Neural cell (in vitro differentiated cells): Measurements from ENCODE around the gene SCN8A. TPM values are rescaled to one million over a fixed set of nuclear protein-coding genes. Genes with fewer than 3 reads are reported as not detected.

Source experiments
- H2AFZ ChIP-seq: fragments of 200-600, 300-800 bp; sonication (generic), shearing (Covaris generic); 2 replicates; pipeline ENCODE4 v1.6.0; 2014; ENCODE audit warnings: low read depth, mild to moderate bottlenecking, antibody characterized with exemption, low read length, moderate library complexity
- H3F3A ChIP-seq: fragments of 200-600 bp; shearing (Covaris generic); 2 replicates; pipeline ENCODE4 v1.6.1; 2016; ENCODE audit warnings: mild to moderate bottlenecking, moderate library complexity, mixed read lengths, antibody characterized with exemption, low read length; ENCODE audit not compliant: insufficient read depth, poor library complexity, severe bottlenecking
- H3K27ac ChIP-seq: fragments of 200-600, 300-800 bp; sonication (generic), shearing (Covaris generic); 2 replicates; pipeline ENCODE4 v1.5.1; 2014; ENCODE audit warnings: mild to moderate bottlenecking, low read length, moderate library complexity
- H3K27me3 ChIP-seq: fragments of 300-800, 200-600 bp; sonication (generic), shearing (Covaris generic); 2 replicates; pipeline ENCODE4 v1.6.0; 2014; ENCODE audit warnings: mild to moderate bottlenecking, low read depth, low read length, moderate library complexity; ENCODE audit not compliant: insufficient read depth
- H3K36me3 ChIP-seq: fragments of 300-800, 200-600 bp; sonication (generic), shearing (Covaris generic); 2 replicates; pipeline ENCODE4 v1.5.1; 2014; ENCODE audit warnings: mild to moderate bottlenecking, antibody characterized with exemption, low read length, moderate library complexity; ENCODE audit not compliant: insufficient read depth
- H3K4me2 ChIP-seq: fragments of 300-800, 200-600 bp; sonication (generic), shearing (Covaris generic); 2 replicates; pipeline ENCODE4 v1.6.0; 2014; ENCODE audit warnings: mild to moderate bottlenecking, low read length
- H3K4me3 ChIP-seq: fragments of 300-800, 200-600 bp; sonication (generic), shearing (Covaris generic); 2 replicates; pipeline ENCODE4 v1.5.1; 2014; ENCODE audit warnings: mild to moderate bottlenecking, low read length, moderate library complexity
- H3K79me2 ChIP-seq: fragments of 200-600 bp; shearing (Covaris generic); replicated peaks from 2 replicates; pipeline ENCODE4 v1.6.0; 2014; ENCODE audit warnings: mild to moderate bottlenecking, low read length, moderate library complexity; ENCODE audit not compliant: insufficient read depth
- H3K9ac ChIP-seq: fragments of 300-800, 200-600 bp; sonication (generic), shearing (Covaris generic); 2 replicates; pipeline ENCODE4 v1.6.1; 2016; ENCODE audit warnings: mild to moderate bottlenecking, low read length, mixed read lengths
- H3K9me2 ChIP-seq: fragments of 200-600 bp; shearing (Covaris generic); 2 replicates; pipeline ENCODE4 v1.6.1; 2016; ENCODE audit warnings: mild to moderate bottlenecking, low read length, mixed read lengths; ENCODE audit not compliant: insufficient read depth
- H3K9me3 ChIP-seq: fragments of 200-600, 300-800 bp; sonication (generic), shearing (Covaris generic); 2 replicates; pipeline ENCODE4 v1.6.1; 2016; ENCODE audit warnings: mild to moderate bottlenecking, mixed run types, low read length, moderate library complexity, mixed read lengths
- H4K20me1 ChIP-seq: fragments of 200-600 bp; shearing (Covaris generic); 2 replicates; pipeline ENCODE4 v1.6.1; 2016; ENCODE audit warnings: mild to moderate bottlenecking, mixed run types; ENCODE audit not compliant: insufficient read depth
- CTCF ChIP-seq: fragments of 450-650 bp; IDR thresholded peaks from 2 replicates; pipeline ENCODE4 v1.5.1; 2014; ENCODE audit warnings: antibody characterized with exemption, mild to moderate bottlenecking, moderate library complexity; ENCODE audit not compliant: poor library complexity, severe bottlenecking
- EP300 ChIP-seq: fragments of 450-650 bp; conservative IDR thresholded peaks from 2 replicates; pipeline ENCODE4 v1.6.1; 2014; ENCODE audit warnings: antibody characterized with exemption, mild to moderate bottlenecking, moderate library complexity; ENCODE audit not compliant: poor library complexity, severe bottlenecking
- EZH2 ChIP-seq: fragments of 200-600, 300-800 bp; shearing (Covaris generic), sonication (generic); IDR thresholded peaks from 2 replicates; pipeline ENCODE4 v1.6.1; 2014; ENCODE audit warnings: antibody characterized with exemption, low read length, borderline replicate concordance, mild to moderate bottlenecking; ENCODE audit not compliant: insufficient read depth, poor library complexity, severe bottlenecking
- MXI1 ChIP-seq: fragments of 450-650 bp; conservative IDR thresholded peaks from 2 replicates; pipeline ENCODE4 v1.6.1; 2014; ENCODE audit warnings: antibody characterized with exemption, mild to moderate bottlenecking; ENCODE audit not compliant: poor library complexity, severe bottlenecking
- POLR2AphosphoS5 ChIP-seq: IDR thresholded peaks from 2 replicates; pipeline ENCODE4 v1.6.1; 2012
- RAD21 ChIP-seq: fragments of 450-650 bp; conservative IDR thresholded peaks from 2 replicates; pipeline ENCODE4 v1.6.1; 2014; ENCODE audit warnings: antibody characterized with exemption, mild to moderate bottlenecking, moderate library complexity
- REST ChIP-seq: IDR thresholded peaks from 2 replicates; pipeline ENCODE4 v1.6.1; 2012; ENCODE audit warnings: borderline replicate concordance
- SMC3 ChIP-seq: fragments of 450-650 bp; conservative IDR thresholded peaks from 2 replicates; pipeline ENCODE4 v1.6.1; 2014; ENCODE audit warnings: antibody characterized with exemption, mild to moderate bottlenecking, moderate library complexity; ENCODE audit not compliant: poor library complexity
- TAF1 ChIP-seq: IDR thresholded peaks from 2 replicates; pipeline ENCODE4 v1.6.1; 2012; ENCODE audit warnings: low read depth
- polyA plus RNA-seq: library from polyadenylated mRNA; depleted of rRNA; stranded (reverse); fragments of >200 nt; gene quantifications from 2 replicates; pipeline ENCODE4 v1.2.3, GENCODE V29; 2014

The SCN8A gene
- polyA plus RNA-seq, 1 donor from 2014 or later, result 14.2 TPM

- no peaks in the 10 kb centered on the region for H3K9me3 ChIP-seq
- no peak for TF ChIP-seq REST
- no peak for TF ChIP-seq CTCF
- no peak for TF ChIP-seq EP300
- TF ChIP-seq EZH2, result no peak
- no peak for TF ChIP-seq SMC3
- no peak for TF ChIP-seq POLR2AphosphoS5
- no peak for TF ChIP-seq TAF1
- TF ChIP-seq MXI1, result no peak
- TF ChIP-seq RAD21, result no peak
- no peak overlapping the region for H2AFZ ChIP-seq
- no peaks in the 10 kb centered on the region for H3K9me2 ChIP-seq
- H3K79me2 ChIP-seq, result no peaks in the 10 kb centered on the region
- H3F3A ChIP-seq, result no peaks in the 10 kb centered on the region
- no peak overlapping the region for H3K27ac ChIP-seq
- peaks cover 2% of the 10 kb centered on the region for H3K36me3 ChIP-seq
- H3K9ac ChIP-seq, result no peak overlapping the region
- H3K4me2 ChIP-seq, result no peak overlapping the region
- no peak overlapping the region for H3K4me3 ChIP-seq
- H3K27me3 ChIP-seq, result no peaks in the 10 kb centered on the region
- H4K20me1 ChIP-seq, result no peaks in the 10 kb centered on the region
Observed at GRCh38 chr12:51785906-51786305, 194.9 kb downstream of the SCN8A start.

GRCh38 chr12:51788876-51789275 is 197.8 kb downstream of the SCN8A start:
- Histone ChIP-seq H3K9ac (no peak overlapping the region), H3F3A (no peaks in the 10 kb centered on the region), H3K9me3 (no peaks in the 10 kb centered on the region), H3K79me2 (no peaks in the 10 kb centered on the region), H3K36me3 (peaks cover 2% of the 10 kb centered on the region), H3K4me3 (no peak overlapping the region), H4K20me1 (no peaks in the 10 kb centered on the region), H3K4me2 (no peak overlapping the region), H2AFZ (no peak overlapping the region), H3K27me3 (no peaks in the 10 kb centered on the region), H3K27ac (no peak overlapping the region), H3K9me2 (no peaks in the 10 kb centered on the region)
- no peak for TF ChIP-seq POLR2AphosphoS5
- TF ChIP-seq REST, result no peak
